GM12864 (cell line): ENCODE measurements around the gene ABCC4.

Experiments used
- DNase-seq: peaks from one replicate; pipeline ENCODE4 v3.0.0-alpha.2; 2011; ENCODE audit warnings: low read depth
- H3K4me3 ChIP-seq: 2 replicates; pipeline ENCODE4 v1.5.1; 2011; ENCODE audit warnings: mild to moderate bottlenecking, low read depth, low read length, control low read depth
- CTCF ChIP-seq: IDR thresholded peaks from 2 replicates; pipeline ENCODE4 v1.5.1; 2011; ENCODE audit warnings: low read depth, mild to moderate bottlenecking, moderate library complexity, low read length, control low read depth, inconsistent platforms; ENCODE audit errors: missing control alignments

ABCC4 gene

GRCh38 chr13:95133498-95133897 lies 167.8 kb downstream of the ABCC4 start:
- no peak for DNase-seq
- no peak for TF ChIP-seq CTCF
- no peak overlapping the region for H3K4me3 ChIP-seq

GRCh38 chr13:95129004-95129403 lies 172.2 kb downstream of the ABCC4 start:
- no peak for TF ChIP-seq CTCF
- no peak overlapping the region for H3K4me3 ChIP-seq
- DNase-seq = no peak

GRCh38 chr13:95128045-95128643 lies 173.1 kb downstream of the ABCC4 start:
- no peak for DNase-seq
- no peak for TF ChIP-seq CTCF
- no peak overlapping the region for H3K4me3 ChIP-seq

GRCh38 chr13:95124959-95125358 lies 176.3 kb downstream of the ABCC4 start:
- no peak for DNase-seq
- TF ChIP-seq CTCF = no peak
- no peak overlapping the region for H3K4me3 ChIP-seq

- TF ChIP-seq CTCF = no peak
- no peak overlapping the region for H3K4me3 ChIP-seq
These were observed 177.5 kb downstream of the ABCC4 start for GRCh38 chr13:95123726-95124125.

GRCh38 chr13:95122063-95122462 lies 179.2 kb downstream of the ABCC4 start:
- TF ChIP-seq CTCF = no peak
- no peak overlapping the region for H3K4me3 ChIP-seq
- no peak for DNase-seq

More at GRCh38 chr13:95123726-95124125, 177.5 kb downstream of the ABCC4 start:
- no peak for DNase-seq

GRCh38 chr13:95121516-95121915 lies 179.7 kb downstream of the ABCC4 start:
- no peak for DNase-seq
- no peak for TF ChIP-seq CTCF
- no peak overlapping the region for H3K4me3 ChIP-seq
